Type B pancreatic cell (in vitro differentiated cells): Measurements from ENCODE around the gene FAM107A. TPM values are rescaled to one million over a fixed set of nuclear protein-coding genes. Genes with fewer than 3 reads are reported as not detected.

Experiments
- DNase-seq: peaks from one replicate; pipeline ENCODE4 v3.0.0; 2021; ENCODE audit warnings: mixed read lengths; ENCODE audit not compliant: unreplicated experiment; ENCODE audit errors: extremely low spot score
- H3K27ac Mint-ChIP-seq: 2 replicates; pipeline ENCODE4 v1.8.0; 2021; ENCODE audit warnings: mild to moderate bottlenecking, mixed read lengths
- H3K27me3 Mint-ChIP-seq: 2 replicates; pipeline ENCODE4 v1.8.0; 2021; ENCODE audit warnings: mixed read lengths
- H3K36me3 Mint-ChIP-seq: 2 replicates; pipeline ENCODE4 v1.8.0; 2021; ENCODE audit warnings: mixed read lengths
- H3K4me1 Mint-ChIP-seq: one replicate; pipeline ENCODE4 v1.8.0; 2021; ENCODE audit warnings: mixed read lengths; ENCODE audit not compliant: unreplicated experiment
- H3K4me3 Mint-ChIP-seq: 2 replicates; pipeline ENCODE4 v1.8.0; 2021; ENCODE audit warnings: mild to moderate bottlenecking, mixed read lengths
- H3K9me3 Mint-ChIP-seq: 2 replicates; pipeline ENCODE4 v1.8.0; 2021; ENCODE audit warnings: mixed read lengths
- CTCF ChIP-seq: fragments of 200-600 bp; sonication (generic); conservative IDR thresholded peaks from 2 replicates; pipeline ENCODE4 v1.5.0; 2021; ENCODE audit warnings: antibody characterized with exemption, mild to moderate bottlenecking
- total RNA-seq: library from RNA; stranded (reverse); gene quantifications from 2 replicates; pipeline ENCODE4 v1.2.1, GENCODE V29; 2021; ENCODE audit warnings: low replicate concordance

FAM107A gene
- total RNA-seq, 1 donor from 2014 or later = 2.9 TPM

GRCh38 chr3:58594117-58594516, 16.9 kb upstream of the FAM107A start:
- H3K9me3 Mint-ChIP-seq = no peaks in the 10 kb centered on the region
- no peak overlapping the region for H3K27ac Mint-ChIP-seq
- H3K36me3 Mint-ChIP-seq = no peaks in the 10 kb centered on the region
- no peak overlapping the region for H3K4me3 Mint-ChIP-seq
- no peaks in the 10 kb centered on the region for H3K4me1 Mint-ChIP-seq
- no peak for DNase-seq
- TF ChIP-seq CTCF = no peak
- H3K27me3 Mint-ChIP-seq = peaks cover 17% of the 10 kb centered on the region

- DNase-seq = no peak
- no peak for TF ChIP-seq CTCF
- Mint-ChIP-seq H3K36me3 (no peaks in the 10 kb centered on the region), H3K27ac (no peak overlapping the region), H3K4me3 (no peak overlapping the region), H3K9me3 (peaks cover 3% of the 10 kb centered on the region), H3K27me3 (peaks cover 36% of the 10 kb centered on the region), H3K4me1 (peaks cover 5% of the 10 kb centered on the region)
Measured at GRCh38 chr3:58591517-58592510, 14.6 kb upstream of the FAM107A start.

- no peak for DNase-seq
- Mint-ChIP-seq H3K9me3 (peaks cover 3% of the 10 kb centered on the region), H3K27ac (no peak overlapping the region), H3K27me3 (peaks cover 65% of the 10 kb centered on the region), H3K4me1 (peaks cover 20% of the 10 kb centered on the region), H3K36me3 (no peaks in the 10 kb centered on the region), H3K4me3 (no peak overlapping the region)
- no peak for TF ChIP-seq CTCF
Measured at GRCh38 chr3:58588030-58588614, 10.9 kb upstream of the FAM107A start.

- Mint-ChIP-seq H3K36me3 (no peaks in the 10 kb centered on the region), H3K4me1 (peaks cover 23% of the 10 kb centered on the region), H3K4me3 (peak overlapping the region; percentile 86), H3K27me3 (peaks cover 64% of the 10 kb centered on the region), H3K9me3 (peaks cover 3% of the 10 kb centered on the region), H3K27ac (no peak overlapping the region)
- TF ChIP-seq CTCF = no peak
- no peak for DNase-seq
Measured at GRCh38 chr3:58586776-58587192, 9.6 kb upstream of the FAM107A start.

- H3K4me1 Mint-ChIP-seq = peaks cover 31% of the 10 kb centered on the region
- TF ChIP-seq CTCF = no peak
- H3K4me3 Mint-ChIP-seq = peak overlapping the region; percentile 86
- no peaks in the 10 kb centered on the region for H3K36me3 Mint-ChIP-seq
- H3K27ac Mint-ChIP-seq = peak overlapping the region; percentile 19
- no peak for DNase-seq
- peaks cover 3% of the 10 kb centered on the region for H3K9me3 Mint-ChIP-seq
- H3K27me3 Mint-ChIP-seq = peaks cover 63% of the 10 kb centered on the region
Measured at GRCh38 chr3:58585994-58586393, 8.8 kb upstream of the FAM107A start.
